Chondrocyte (in vitro differentiated cells): ENCODE measurements around the gene PLCH2. TPM values are rescaled to one million over a fixed set of nuclear protein-coding genes. Genes with fewer than 3 reads are reported as not detected.

ENCODE experiments used
- DNase-seq: peaks from one replicate; pipeline ENCODE4 v3.0.0; 2021; ENCODE audit warnings: mixed read lengths, low spot score
- H3K27ac Mint-ChIP-seq: one replicate; pipeline ENCODE4 v1.8.0; 2021; ENCODE audit warnings: mild to moderate bottlenecking, moderate library complexity, mixed read lengths; ENCODE audit not compliant: unreplicated experiment
- H3K27me3 Mint-ChIP-seq: 2 replicates; pipeline ENCODE4 v1.8.0; 2021; ENCODE audit warnings: low read depth, mixed read lengths
- H3K36me3 Mint-ChIP-seq: 2 replicates; pipeline ENCODE4 v1.8.0; 2021; ENCODE audit warnings: low read depth, mixed read lengths
- H3K4me1 Mint-ChIP-seq: 2 replicates; pipeline ENCODE4 v1.8.0; 2021; ENCODE audit warnings: low read depth, mild to moderate bottlenecking, mixed read lengths
- H3K4me3 Mint-ChIP-seq: one replicate; pipeline ENCODE4 v1.8.0; 2021; ENCODE audit warnings: mild to moderate bottlenecking, moderate library complexity, mixed read lengths; ENCODE audit not compliant: unreplicated experiment
- H3K9me3 Mint-ChIP-seq: 2 replicates; pipeline ENCODE4 v1.8.0; 2021; ENCODE audit warnings: low read depth, mixed read lengths
- long read RNA-seq: library from polyadenylated mRNA; stranded (forward); transcript quantifications from one replicate; pipeline ENCODE4 v2.0.0, GENCODE V29; 2021
- total RNA-seq: library from RNA; stranded (reverse); gene quantifications from 3 replicates; pipeline ENCODE4 v1.2.1, GENCODE V29; 2021
- TF ChIP-seq, protein P1 (sequence below): fragments of 200-600 bp; sonication (generic); IDR thresholded peaks from 2 replicates; pipeline ENCODE4 v1.5.0; 2021; ENCODE audit warnings: antibody characterized with exemption, mild to moderate bottlenecking, moderate library complexity

Gene PLCH2, protein sequence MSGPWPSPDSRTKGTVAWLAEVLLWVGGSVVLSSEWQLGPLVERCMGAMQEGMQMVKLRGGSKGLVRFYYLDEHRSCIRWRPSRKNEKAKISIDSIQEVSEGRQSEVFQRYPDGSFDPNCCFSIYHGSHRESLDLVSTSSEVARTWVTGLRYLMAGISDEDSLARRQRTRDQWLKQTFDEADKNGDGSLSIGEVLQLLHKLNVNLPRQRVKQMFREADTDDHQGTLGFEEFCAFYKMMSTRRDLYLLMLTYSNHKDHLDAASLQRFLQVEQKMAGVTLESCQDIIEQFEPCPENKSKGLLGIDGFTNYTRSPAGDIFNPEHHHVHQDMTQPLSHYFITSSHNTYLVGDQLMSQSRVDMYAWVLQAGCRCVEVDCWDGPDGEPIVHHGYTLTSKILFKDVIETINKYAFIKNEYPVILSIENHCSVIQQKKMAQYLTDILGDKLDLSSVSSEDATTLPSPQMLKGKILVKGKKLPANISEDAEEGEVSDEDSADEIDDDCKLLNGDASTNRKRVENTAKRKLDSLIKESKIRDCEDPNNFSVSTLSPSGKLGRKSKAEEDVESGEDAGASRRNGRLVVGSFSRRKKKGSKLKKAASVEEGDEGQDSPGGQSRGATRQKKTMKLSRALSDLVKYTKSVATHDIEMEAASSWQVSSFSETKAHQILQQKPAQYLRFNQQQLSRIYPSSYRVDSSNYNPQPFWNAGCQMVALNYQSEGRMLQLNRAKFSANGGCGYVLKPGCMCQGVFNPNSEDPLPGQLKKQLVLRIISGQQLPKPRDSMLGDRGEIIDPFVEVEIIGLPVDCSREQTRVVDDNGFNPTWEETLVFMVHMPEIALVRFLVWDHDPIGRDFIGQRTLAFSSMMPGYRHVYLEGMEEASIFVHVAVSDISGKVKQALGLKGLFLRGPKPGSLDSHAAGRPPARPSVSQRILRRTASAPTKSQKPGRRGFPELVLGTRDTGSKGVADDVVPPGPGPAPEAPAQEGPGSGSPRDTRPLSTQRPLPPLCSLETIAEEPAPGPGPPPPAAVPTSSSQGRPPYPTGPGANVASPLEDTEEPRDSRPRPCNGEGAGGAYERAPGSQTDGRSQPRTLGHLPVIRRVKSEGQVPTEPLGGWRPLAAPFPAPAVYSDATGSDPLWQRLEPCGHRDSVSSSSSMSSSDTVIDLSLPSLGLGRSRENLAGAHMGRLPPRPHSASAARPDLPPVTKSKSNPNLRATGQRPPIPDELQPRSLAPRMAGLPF (N-terminal part only)
- total RNA-seq = 2.4 to 3.4 TPM (median 3.2 TPM) in 3 replicates
- long read RNA-seq, partial matches to known transcripts = 1 of 5 reads
- long read RNA-seq, other reads (novel, unspliced or antisense) = 4 of 5 reads

DNA sequence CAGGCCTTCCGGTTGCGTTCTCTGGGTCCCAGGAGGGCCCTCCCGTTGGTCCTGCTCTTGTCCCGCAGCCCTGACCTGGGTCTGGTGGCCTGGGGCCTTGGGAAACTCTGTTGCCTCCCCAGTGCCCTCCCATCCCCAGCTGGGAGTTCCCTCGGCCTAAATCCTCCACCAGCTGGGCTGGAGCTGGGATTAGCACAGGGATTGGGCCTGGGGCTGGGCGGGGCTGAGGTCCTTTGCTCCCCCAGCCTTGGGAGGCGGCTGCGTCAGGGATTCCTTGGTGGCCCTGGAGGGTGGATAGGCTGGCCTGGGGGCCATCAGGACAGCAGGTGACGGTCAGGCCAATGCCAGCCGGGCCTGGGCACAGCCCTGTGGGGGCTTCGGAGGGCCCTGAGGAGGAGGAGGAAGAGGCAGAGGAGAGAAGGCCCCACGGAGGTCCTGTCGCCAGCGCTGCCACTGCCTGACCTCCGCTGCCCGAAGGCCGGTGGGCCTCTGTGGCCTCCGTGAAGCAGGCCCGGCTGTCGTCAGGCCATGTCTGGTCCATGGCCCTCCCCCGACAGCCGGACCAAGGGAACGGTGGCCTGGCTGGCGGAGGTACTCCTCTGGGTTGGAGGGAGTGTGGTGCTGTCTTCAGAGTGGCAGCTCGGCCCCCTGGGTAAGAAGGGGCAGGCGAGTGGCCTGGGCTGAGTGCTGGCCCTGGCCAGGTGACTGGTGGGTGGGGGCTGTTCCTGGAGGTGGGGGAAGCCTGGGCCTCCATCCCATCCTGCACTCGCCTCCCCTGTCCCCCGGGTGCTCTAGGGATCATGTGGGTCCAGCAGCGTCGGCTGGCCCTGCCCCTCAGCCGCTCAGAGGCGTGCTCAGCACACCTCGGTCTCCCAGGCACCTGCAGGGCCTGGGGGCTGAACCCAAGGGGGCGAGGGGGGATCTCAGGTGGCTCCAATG, at the start of gene PLCH2:
PLCH2 (plus strand) TSS at position 229 of the 939 bp plus-strand sequence; CDS start at position 529, 300 bp downstream.
- no peak within 1 kb of the TSS for H3K4me3 Mint-ChIP-seq
- H3K9me3 Mint-ChIP-seq = no peaks in the 10 kb centered on the region
- H3K4me1 Mint-ChIP-seq = no peaks in the 10 kb centered on the region
- DNase-seq = no peak
- H3K36me3 Mint-ChIP-seq = no peaks in the 10 kb centered on the region
- no peaks in the 10 kb centered on the region for H3K27me3 Mint-ChIP-seq
- TF ChIP-seq, protein P1, sequence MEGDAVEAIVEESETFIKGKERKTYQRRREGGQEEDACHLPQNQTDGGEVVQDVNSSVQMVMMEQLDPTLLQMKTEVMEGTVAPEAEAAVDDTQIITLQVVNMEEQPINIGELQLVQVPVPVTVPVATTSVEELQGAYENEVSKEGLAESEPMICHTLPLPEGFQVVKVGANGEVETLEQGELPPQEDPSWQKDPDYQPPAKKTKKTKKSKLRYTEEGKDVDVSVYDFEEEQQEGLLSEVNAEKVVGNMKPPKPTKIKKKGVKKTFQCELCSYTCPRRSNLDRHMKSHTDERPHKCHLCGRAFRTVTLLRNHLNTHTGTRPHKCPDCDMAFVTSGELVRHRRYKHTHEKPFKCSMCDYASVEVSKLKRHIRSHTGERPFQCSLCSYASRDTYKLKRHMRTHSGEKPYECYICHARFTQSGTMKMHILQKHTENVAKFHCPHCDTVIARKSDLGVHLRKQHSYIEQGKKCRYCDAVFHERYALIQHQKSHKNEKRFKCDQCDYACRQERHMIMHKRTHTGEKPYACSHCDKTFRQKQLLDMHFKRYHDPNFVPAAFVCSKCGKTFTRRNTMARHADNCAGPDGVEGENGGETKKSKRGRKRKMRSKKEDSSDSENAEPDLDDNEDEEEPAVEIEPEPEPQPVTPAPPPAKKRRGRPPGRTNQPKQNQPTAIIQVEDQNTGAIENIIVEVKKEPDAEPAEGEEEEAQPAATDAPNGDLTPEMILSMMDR = no peak
- no peak within 1 kb of the TSS for H3K27ac Mint-ChIP-seq

DNA sequence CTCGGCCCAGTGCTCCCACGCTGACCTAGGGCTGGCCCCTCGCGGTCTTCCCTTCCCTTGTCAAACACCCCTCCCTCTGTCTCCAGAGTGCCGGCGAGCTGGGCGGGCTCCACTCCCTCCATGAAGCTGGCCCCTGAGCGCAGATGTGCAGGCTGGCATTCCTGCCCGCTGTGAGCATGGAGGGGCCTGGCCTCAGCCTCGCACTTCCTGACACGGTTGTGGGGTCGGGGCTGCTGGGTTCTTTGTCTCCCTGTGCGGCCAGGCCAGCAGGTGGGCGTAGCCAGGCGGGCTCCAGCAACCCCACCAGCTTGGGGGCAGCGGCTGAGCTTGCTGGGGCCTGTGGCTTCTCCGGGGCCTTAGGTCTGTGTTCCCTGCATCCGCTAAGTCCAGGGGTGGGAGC, 49.5 kb upstream of the PLCH2 start:
- peaks cover 1% of the 10 kb centered on the region for H3K36me3 Mint-ChIP-seq
- no peak for DNase-seq

DNA sequence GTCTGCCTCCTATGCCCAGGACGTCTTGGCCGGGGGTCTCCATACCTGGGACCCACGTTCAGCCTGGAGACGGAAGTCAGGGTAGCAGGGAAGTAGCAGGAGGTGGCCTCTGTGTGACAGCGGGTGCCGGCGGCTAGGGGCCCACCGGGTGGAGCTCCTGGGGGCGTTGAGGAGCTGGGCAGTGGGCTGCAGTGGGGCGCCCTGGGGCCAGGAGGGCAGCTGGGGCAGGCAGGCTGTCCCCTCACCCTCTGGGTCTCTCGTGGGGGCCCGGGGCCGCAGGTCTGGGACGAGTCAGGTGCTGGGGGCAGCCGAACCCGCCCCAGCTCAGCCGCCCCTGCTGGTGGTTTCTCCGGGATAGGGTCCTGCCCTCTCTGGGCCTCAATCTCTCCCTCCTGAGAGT, 49.0 kb upstream of the PLCH2 start:
- Mint-ChIP-seq H3K9me3 (peaks cover 4% of the 10 kb centered on the region), H3K4me1 (no peaks in the 10 kb centered on the region), H3K27ac (no peak overlapping the region), H3K4me3 (no peak overlapping the region), H3K36me3 (peaks cover 1% of the 10 kb centered on the region), H3K27me3 (peaks cover 1% of the 10 kb centered on the region)
- TF ChIP-seq, protein P1 = no peak
- no peak for DNase-seq

More for the DNA sequence above, 49.5 kb upstream of the PLCH2 start:
- Mint-ChIP-seq H3K9me3 (peaks cover 4% of the 10 kb centered on the region), H3K4me3 (no peak overlapping the region), H3K4me1 (no peaks in the 10 kb centered on the region), H3K27me3 (peaks cover 2% of the 10 kb centered on the region), H3K27ac (no peak overlapping the region)
- TF ChIP-seq, protein P1 = no peak

GRCh38 chr1:2427976-2428375, 48.1 kb upstream of the PLCH2 start:
- H3K27ac Mint-ChIP-seq = no peak overlapping the region
- peaks cover 2% of the 10 kb centered on the region for H3K27me3 Mint-ChIP-seq
- peaks cover 4% of the 10 kb centered on the region for H3K9me3 Mint-ChIP-seq
- H3K4me3 Mint-ChIP-seq = no peak overlapping the region
- no peaks in the 10 kb centered on the region for H3K4me1 Mint-ChIP-seq
- peaks cover 1% of the 10 kb centered on the region for H3K36me3 Mint-ChIP-seq
- TF ChIP-seq, protein P1 = no peak
- DNase-seq = no peak
